ENCODE data around the gene ARRB1. TPM values are rescaled to one million over a fixed set of nuclear protein-coding genes. Genes with fewer than 3 reads are reported as not detected.

The ARRB1 gene
- total and polyA plus RNA-seq, 2 of the 13 experiments (the other 11 are each of a cell fraction or from before 2014, with no cell fraction given), result 22.5 to 35.7 TPM

GRCh38 chr11:75384438-75385080, 33.1 kb upstream of the ARRB1 start (continued):
- TF ChIP-seq, protein P1, sequence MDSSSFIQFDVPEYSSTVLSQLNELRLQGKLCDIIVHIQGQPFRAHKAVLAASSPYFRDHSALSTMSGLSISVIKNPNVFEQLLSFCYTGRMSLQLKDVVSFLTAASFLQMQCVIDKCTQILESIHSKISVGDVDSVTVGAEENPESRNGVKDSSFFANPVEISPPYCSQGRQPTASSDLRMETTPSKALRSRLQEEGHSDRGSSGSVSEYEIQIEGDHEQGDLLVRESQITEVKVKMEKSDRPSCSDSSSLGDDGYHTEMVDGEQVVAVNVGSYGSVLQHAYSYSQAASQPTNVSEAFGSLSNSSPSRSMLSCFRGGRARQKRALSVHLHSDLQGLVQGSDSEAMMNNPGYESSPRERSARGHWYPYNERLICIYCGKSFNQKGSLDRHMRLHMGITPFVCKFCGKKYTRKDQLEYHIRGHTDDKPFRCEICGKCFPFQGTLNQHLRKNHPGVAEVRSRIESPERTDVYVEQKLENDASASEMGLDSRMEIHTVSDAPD (CRISPR knock-in tag; IDR thresholded peaks at IDR 0.05), result no peak
- TF ChIP-seq ZNF232 (CRISPR knock-in tag; IDR thresholded peaks at IDR 0.05; ENCODE audit: borderline replicate concordance) (no peak; the same call in 1 of the 2 replicates), NR1H2 (CRISPR knock-in tag; IDR thresholded peaks at IDR 0.05; ENCODE audit: borderline replicate concordance, low read depth) (no peak), MXD4 (CRISPR knock-in tag; IDR thresholded peaks at IDR 0.05) (no peak), CEBPG (CRISPR knock-in tag; IDR thresholded peaks at IDR 0.05) (peak; percentile 26; the same call in 1 of the 2 replicates), ZSCAN30 (CRISPR knock-in tag; IDR thresholded peaks at IDR 0.05) (no peak), KLF9 (CRISPR knock-in tag; IDR thresholded peaks at IDR 0.05; ENCODE audit: low read depth) (no peak), ZNF253 (CRISPR knock-in tag; IDR thresholded peaks at IDR 0.05; ENCODE audit: borderline replicate concordance) (no peak), JUNB (CRISPR knock-in tag; IDR thresholded peaks at IDR 0.05; ENCODE audit: borderline replicate concordance) (no peak), DNMT3B (CRISPR knock-in tag; conservative IDR thresholded peaks at IDR 0.05) (no peak), MIER2 (CRISPR knock-in tag; IDR thresholded peaks at IDR 0.05) (peak; percentile 46; the same call in 1 of the 2 replicates), ZNF280D (CRISPR knock-in tag; IDR thresholded peaks at IDR 0.05) (no peak), ZNF572 (CRISPR knock-in tag; IDR thresholded peaks at IDR 0.05) (no peak), HOXA5 (CRISPR knock-in tag; IDR thresholded peaks at IDR 0.05) (peak; percentile 52; the same call in 1 of the 2 replicates), SP4 (CRISPR knock-in tag; IDR thresholded peaks at IDR 0.05) (no peak), RBFOX2 (IDR thresholded peaks at IDR 0.05; ENCODE audit: low read depth, low read length) (no peak)
- TF ChIP-seq, protein P2, sequence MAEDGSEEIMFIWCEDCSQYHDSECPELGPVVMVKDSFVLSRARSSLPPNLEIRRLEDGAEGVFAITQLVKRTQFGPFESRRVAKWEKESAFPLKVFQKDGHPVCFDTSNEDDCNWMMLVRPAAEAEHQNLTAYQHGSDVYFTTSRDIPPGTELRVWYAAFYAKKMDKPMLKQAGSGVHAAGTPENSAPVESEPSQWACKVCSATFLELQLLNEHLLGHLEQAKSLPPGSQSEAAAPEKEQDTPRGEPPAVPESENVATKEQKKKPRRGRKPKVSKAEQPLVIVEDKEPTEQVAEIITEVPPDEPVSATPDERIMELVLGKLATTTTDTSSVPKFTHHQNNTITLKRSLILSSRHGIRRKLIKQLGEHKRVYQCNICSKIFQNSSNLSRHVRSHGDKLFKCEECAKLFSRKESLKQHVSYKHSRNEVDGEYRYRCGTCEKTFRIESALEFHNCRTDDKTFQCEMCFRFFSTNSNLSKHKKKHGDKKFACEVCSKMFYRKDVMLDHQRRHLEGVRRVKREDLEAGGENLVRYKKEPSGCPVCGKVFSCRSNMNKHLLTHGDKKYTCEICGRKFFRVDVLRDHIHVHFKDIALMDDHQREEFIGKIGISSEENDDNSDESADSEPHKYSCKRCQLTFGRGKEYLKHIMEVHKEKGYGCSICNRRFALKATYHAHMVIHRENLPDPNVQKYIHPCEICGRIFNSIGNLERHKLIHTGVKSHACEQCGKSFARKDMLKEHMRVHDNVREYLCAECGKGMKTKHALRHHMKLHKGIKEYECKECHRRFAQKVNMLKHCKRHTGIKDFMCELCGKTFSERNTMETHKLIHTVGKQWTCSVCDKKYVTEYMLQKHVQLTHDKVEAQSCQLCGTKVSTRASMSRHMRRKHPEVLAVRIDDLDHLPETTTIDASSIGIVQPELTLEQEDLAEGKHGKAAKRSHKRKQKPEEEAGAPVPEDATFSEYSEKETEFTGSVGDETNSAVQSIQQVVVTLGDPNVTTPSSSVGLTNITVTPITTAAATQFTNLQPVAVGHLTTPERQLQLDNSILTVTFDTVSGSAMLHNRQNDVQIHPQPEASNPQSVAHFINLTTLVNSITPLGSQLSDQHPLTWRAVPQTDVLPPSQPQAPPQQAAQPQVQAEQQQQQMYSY (CRISPR knock-in tag; IDR thresholded peaks at IDR 0.05), result no peak
- TF ChIP-seq, protein P3, sequence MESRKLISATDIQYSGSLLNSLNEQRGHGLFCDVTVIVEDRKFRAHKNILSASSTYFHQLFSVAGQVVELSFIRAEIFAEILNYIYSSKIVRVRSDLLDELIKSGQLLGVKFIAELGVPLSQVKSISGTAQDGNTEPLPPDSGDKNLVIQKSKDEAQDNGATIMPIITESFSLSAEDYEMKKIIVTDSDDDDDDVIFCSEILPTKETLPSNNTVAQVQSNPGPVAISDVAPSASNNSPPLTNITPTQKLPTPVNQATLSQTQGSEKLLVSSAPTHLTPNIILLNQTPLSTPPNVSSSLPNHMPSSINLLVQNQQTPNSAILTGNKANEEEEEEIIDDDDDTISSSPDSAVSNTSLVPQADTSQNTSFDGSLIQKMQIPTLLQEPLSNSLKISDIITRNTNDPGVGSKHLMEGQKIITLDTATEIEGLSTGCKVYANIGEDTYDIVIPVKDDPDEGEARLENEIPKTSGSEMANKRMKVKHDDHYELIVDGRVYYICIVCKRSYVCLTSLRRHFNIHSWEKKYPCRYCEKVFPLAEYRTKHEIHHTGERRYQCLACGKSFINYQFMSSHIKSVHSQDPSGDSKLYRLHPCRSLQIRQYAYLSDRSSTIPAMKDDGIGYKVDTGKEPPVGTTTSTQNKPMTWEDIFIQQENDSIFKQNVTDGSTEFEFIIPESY (CRISPR knock-in tag; IDR thresholded peaks at IDR 0.05), result peak; percentile 39; the same call in 1 of the 2 replicates
